OCI-LY3 (cell line): ENCODE measurements around the gene SFRP5.

Source experiments
- CTCF ChIP-seq: fragments of 200-600, 300-600 bp; sonication (generic); IDR thresholded peaks from 2 replicates; pipeline ENCODE4 v1.5.1; 2014; ENCODE audit warnings: antibody characterized with exemption, low read length, low read depth
- EZH2phosphoT487 ChIP-seq: fragments of 200-600 bp; shearing (Covaris generic); IDR thresholded peaks from 2 replicates; pipeline ENCODE4 v1.6.1; 2018; ENCODE audit warnings: antibody characterized with exemption, mixed run types, low read depth

- TF ChIP-seq EZH2phosphoT487 (no peak), CTCF (no peak)
Measured at GRCh38 chr10:97724341-97724941, 47.4 kb downstream of the SFRP5 start.
